GM18517 (cell line): Measurements from ENCODE around the gene DTNBP1.

Experiments
- ATAC-seq: cut with Tn5 transposase; IDR thresholded peaks from one replicate; pipeline ENCODE4 v1.9.1; 2021; ENCODE audit warnings: mild to moderate bottlenecking, moderate library complexity; ENCODE audit not compliant: unreplicated experiment

The DTNBP1 gene

DNA sequence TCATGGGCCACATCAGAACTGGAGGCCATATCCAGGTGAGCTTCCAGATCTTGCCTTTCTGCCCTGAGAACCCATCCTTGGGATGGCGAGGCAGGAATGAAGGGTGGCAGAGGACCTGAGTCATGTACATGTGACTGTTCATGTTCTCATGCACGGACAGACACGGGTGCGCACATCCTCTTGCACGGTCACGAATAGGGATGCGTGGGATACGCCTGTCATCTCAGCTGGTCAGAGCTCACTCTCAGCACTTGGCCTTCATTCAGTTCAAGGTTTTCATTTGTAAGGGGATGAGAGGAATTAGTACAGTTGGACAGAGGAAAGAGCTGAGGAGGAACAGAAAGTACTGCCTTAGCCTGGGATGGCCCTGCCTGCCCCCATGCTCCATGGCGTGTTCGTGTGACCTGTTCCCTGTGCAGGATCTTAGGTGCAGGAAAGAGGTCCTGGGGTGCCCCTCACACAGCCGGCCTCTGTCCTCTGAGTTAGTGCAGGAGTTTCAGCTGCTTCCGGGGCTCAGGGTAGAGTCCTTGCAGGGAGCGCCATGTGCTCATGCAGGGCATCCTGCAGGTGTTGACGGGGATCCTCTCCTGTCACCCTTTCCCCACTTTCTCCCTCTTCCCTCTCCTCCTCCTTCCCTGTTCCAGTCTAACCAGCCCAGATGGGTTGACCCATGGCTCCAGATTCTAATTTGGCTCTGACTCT is 173.4 kb downstream of the DTNBP1 start:
- no peak for ATAC-seq

GRCh38 chr6:15487262-15487661 is 175.6 kb downstream of the DTNBP1 start:
- ATAC-seq = no peak

DNA sequence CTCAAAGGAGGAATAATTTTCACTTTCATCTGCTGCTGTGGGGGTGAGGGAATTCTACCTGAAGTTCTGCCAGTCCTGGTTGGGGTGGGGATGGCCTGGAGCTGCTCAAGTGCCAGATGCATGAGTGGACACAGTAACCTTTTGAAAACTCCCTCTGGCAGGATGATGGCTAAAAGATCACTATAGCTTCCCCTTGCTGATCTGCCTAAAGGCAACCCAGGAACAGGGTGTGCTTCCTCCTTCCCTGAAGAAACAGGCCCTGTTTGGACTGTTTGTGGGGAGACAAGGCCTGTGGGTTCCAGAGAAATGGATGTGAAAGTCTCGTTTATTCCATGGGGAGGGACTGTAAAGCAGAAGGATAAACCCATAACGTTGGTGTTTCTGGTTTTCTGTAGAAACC is 176.9 kb downstream of the DTNBP1 start:
- ATAC-seq = no peak

DNA sequence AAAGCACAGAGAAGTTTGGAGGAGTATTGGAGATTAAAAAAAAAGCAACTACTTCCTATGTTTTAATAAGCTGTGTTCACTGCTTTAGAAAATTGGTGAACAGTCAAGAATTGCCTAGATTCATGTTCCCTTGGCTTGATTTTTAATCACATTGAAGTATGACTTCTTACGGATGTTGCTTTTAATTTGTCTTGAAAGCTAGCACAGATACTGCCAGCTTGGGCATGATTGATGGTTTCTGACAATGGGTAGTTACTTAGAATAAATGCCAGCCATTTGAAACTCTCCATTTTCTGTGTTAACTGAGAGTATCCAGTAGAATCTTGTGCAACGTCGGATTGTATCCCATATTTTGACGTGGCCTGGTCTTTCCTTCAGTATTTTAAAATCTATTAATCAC is 178.0 kb downstream of the DTNBP1 start:
- no peak for ATAC-seq

- ATAC-seq = no peak
These were observed 178.7 kb downstream of the DTNBP1 start for GRCh38 chr6:15484140-15484539.

DNA sequence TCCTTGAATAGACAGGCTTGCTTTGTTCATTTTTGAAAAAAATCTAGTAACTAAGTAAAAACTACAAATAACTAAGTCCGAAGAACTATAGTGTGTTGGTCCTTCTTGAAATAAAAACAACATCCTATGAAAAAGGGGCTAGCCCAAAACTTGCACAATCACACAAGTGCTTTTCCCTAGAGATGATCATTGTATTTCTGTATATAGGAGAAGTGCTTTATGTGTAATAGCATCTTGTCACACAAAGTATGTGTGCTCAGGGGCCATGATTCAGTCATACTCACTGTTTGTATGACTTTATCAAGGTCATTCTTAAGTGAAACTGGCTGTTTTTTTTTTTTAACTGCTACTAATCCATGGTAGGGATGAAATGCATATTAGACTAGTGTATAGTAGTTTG is 179.8 kb downstream of the DTNBP1 start:
- no peak for ATAC-seq

DNA sequence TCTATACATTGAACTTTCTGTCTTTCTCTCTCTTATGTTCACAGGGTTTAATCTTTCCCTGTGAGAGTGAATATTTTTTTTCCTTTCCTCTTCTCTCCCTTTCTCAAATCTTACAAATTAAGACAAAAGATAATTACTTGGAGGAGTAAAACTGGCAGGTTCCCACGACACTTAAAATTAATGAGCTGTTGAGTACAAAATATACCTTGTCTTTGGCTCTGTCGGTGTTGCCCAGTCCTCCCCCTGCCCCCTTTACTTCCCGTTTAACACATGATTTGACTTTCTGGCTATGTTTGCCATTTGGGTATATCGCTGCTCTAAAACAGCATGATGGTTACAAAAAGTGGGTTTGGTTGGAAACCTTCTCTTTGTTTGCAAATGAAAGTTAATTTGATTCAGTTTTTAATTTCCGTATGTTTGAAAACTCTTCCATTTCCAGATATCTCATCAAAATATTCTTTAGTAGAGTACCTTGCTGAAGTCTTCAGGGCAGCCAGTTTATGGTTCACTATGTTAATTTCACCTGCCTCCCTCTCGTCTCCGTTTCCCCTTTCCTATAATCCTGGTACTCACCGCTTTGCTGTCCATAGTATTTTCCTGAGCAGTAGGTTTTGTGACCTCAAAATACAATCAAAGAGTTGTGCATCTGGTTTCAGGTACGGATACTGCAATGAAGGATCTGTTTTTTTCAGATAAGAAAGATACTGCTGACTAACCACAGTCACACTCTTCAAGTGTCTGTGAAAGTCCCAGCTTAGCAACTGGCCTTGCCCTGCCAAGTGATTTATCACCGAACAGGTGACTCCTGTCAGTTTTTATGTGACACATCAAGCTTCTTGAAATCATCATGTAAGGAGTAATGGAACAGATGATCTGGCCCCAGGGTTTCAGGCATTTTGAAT is 181.2 kb downstream of the DTNBP1 start:
- ATAC-seq = no peak

- ATAC-seq = no peak
These were observed 182.3 kb downstream of the DTNBP1 start for GRCh38 chr6:15480525-15480924.

DNA sequence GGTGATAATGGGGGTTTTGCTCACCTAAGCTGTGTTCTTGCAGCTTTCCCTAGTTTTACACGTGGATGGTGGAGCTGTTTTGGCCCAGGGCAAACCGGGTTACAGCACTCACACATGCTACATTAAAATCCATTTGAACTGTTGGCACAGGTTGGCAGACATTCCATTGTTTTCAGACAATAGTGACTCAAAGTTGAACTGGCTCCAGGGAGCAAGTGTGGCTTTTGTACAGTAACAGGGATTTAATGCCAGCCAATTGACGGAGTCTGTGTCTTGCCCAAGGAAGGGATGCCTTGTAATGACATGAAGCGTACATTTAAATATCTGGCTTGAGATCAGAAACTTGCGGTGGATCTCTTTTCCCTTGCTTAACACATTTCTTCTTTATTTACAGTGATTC is 183.1 kb downstream of the DTNBP1 start:
- ATAC-seq = no peak

GRCh38 chr6:15477746-15478145 is 185.1 kb downstream of the DTNBP1 start:
- ATAC-seq = no peak

DNA sequence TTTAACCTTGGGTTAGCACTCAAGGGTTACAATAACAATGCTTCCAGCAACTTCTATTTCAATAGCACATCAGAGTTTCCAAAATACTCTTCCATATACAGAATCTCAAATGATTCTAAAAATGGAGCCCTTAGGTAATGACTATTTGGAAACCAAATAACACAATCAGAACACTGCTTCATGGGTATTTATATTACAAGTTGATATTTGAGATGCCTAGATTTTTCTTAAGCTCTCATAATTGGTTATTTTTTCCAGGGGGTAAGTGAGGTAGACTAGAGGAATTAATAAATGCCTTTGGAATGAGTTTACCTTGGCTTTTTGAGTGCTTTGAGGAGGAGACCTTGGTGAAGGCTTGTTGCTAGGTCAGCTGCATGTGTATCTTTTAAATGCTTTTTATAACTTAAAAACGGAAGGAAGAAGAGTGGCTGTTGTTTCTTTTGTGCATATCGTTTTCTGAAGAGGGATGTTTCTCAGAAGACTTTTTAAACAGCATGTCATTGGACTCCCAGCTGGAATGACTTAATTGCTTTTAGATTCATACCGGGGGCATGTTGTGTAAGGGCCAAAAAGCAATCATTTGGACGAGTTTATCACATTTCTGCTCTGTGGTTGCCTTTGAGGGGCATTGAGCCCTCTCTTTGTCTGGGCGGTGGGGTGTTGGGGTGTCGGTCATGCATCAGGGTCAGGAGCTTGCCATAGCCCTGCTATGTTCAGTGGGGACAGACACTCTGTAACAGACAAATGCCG is 186.0 kb downstream of the DTNBP1 start:
- ATAC-seq = no peak

- no peak for ATAC-seq
These were observed 187.0 kb downstream of the DTNBP1 start for GRCh38 chr6:15475872-15476271.

DNA sequence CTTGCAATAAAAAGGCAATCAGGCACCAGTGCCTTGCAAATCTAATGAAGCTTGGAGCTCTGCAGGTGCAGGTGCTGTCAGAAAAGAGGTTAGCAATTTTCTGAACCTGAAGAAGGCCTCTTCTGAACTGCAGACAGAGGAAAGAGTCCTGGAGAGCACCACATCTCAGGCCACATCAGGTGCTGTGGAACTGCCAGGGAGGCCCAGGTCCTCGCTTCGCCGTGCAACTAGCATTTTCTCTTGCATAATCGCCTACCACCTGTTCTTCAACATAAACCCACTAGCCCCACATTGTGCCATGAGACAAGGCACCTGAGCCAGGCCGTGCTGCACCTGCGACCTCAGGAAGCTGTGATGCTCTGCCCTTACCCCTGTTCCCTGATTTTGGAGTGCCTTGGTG is 187.6 kb downstream of the DTNBP1 start:
- no peak for ATAC-seq

DNA sequence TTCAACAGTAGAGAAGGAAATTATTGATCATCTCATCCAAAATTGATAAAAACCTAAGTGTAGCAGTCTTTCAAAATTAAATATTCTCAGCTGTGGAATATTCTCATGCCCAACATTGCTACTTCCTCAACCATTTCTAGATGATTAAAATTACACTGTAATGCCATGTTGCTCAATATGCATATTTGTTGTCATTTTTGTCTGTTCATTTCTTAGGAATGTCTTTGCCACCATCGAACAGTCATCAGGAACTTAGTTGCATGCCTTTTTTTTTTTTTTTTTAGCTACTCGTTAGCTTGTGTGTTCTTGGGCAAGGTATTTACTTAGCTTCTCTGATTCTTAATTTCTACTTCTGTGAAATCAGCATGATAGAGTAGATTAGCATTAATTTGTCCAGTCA is 188.6 kb downstream of the DTNBP1 start:
- ATAC-seq = no peak

- no peak for ATAC-seq
These were observed 189.1 kb downstream of the DTNBP1 start for GRCh38 chr6:15473741-15474161.

GRCh38 chr6:15473174-15473573 is 189.7 kb downstream of the DTNBP1 start:
- ATAC-seq = no peak
